RWPE1 (cell line): ENCODE results near the gene PFDN4.
A peak's percentile ranks its signal among the peaks of the same experiment; 100 is the strongest.

ENCODE experiments used
- CTCF ChIA-PET: fragments of 350-600 bp; sonication (Branson Sonifier 250); formaldehyde crosslinking; extraction: SDS; loops from one replicate; lab custom pipeline; 2021; lab: Yijun Ruan, JAX
- POLR2A ChIA-PET: fragments of 400-600 bp; formaldehyde crosslinking; extraction: SDS; loops from one replicate; lab custom pipeline; 2020; ENCODE audit warnings: antibody characterized with exemption; ENCODE audit not compliant: low non-redundant PET; lab: Yijun Ruan, JAX
- DNase-seq: peaks from one replicate; pipeline ENCODE4 v3.0.0; 2012; ENCODE audit warnings: low spot score
- H3K27ac ChIP-seq: fragments of 450-650 bp; 2 replicates; pipeline ENCODE4 v1.5.1; 2017
- TF ChIP-seq, protein P1 (sequence below): fragments of 450-650 bp; conservative IDR thresholded peaks from 2 replicates; pipeline ENCODE4 v1.5.1; 2017; ENCODE audit warnings: low read depth, mild to moderate bottlenecking

PFDN4 gene

DNA sequence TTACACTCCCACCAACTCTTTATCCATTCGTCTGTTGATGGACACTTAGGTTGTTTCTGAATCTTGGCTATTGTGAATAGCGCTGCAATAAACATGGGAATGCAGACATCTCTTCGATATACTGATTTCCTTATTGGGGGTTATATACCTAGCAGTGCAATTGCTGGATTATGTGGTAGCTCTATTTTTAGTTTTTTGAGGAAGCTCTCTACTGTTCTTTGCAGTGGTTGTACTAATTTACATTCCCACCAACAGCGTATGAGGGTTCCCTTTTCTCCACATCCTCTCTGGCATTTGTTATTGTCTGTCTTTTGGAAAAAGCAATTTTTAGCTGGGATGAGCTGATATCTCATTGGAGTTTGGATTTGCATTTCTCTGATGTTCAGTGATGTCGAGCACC lies 4.6 kb upstream of the PFDN4 start:
- CTCF ChIA-PET = interaction anchor here (0.6 to 0.9 kb wide), 2 partner anchors 100 to 106 kb away, joined by 3 to 5 read pairs; no protein-coding TSS in a partner anchor
- TF ChIP-seq, protein P1, sequence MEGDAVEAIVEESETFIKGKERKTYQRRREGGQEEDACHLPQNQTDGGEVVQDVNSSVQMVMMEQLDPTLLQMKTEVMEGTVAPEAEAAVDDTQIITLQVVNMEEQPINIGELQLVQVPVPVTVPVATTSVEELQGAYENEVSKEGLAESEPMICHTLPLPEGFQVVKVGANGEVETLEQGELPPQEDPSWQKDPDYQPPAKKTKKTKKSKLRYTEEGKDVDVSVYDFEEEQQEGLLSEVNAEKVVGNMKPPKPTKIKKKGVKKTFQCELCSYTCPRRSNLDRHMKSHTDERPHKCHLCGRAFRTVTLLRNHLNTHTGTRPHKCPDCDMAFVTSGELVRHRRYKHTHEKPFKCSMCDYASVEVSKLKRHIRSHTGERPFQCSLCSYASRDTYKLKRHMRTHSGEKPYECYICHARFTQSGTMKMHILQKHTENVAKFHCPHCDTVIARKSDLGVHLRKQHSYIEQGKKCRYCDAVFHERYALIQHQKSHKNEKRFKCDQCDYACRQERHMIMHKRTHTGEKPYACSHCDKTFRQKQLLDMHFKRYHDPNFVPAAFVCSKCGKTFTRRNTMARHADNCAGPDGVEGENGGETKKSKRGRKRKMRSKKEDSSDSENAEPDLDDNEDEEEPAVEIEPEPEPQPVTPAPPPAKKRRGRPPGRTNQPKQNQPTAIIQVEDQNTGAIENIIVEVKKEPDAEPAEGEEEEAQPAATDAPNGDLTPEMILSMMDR = no peak
- no peak overlapping the region for H3K27ac ChIP-seq
- POLR2A ChIA-PET = no interaction called here
- DNase-seq = no peak

DNA sequence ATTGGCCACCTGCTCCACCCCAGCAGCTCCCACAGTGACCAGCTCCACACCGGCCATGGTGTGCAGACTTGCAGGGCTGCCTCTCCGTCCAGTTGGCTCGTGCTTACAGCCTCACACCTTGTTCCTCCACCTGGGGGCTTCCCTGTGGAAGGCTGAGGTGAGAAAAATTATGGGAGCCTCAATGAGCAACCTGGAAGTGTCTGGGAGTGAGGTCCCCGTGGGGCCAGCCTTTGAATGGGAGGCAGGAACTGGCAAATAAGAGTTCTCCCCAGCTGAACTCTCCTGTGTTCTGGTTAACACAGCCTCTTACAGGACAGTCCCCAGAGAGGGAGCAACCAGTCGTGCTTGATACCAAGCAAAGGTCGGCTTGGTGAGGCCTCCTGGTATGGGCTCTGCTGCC lies 3.8 kb upstream of the PFDN4 start:
- TF ChIP-seq, protein P1 = no peak
- H3K27ac ChIP-seq = no peak overlapping the region
- ChIA-PET CTCF (interaction anchor here (0.9 kb wide), 1 partner anchor 107 kb away, joined by 5 read pairs; no protein-coding TSS in a partner anchor), POLR2A (no interaction called here)
- no peak for DNase-seq

DNA sequence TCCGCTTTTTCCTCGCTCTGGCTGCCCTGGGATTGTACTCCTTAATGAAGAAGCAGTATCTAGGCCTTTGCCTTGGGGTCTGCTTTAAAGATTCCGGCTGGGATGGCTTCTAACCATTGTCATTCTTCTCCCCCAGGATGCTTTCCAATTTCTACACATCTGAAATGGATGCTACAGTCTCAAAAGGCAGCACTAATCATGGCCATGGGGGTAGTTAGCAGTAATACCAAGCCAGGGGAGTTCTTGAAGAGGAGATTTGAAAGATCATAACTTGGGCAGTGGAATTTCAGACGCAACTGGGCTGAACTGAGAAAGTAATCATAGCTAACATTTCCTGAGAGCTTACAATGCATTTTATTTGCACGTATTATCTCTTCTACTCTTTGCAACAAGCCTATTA lies 3.4 kb upstream of the PFDN4 start:
- no peak overlapping the region for H3K27ac ChIP-seq
- TF ChIP-seq, protein P1 = no peak
- ChIA-PET CTCF (no interaction called here), POLR2A (no interaction called here)
- no peak for DNase-seq

DNA sequence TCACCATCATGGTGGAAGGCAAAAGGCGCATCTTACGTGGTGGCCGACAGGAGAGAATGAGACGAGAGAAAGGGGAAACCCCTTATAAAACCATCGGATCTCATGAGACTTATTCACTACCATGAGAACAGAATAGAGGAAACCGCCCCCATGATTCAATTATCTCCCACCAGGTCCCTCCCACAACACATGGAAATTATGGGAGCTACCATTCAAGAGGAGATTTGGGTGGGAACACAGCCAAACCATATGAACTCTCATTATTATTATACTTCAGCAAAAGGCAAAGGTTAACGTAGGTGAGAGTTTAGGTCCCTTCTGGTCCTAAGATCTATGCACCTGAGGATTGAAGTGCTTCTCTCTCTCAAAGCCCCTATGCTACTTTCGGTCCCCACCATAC lies 2.4 kb upstream of the PFDN4 start:
- CTCF ChIA-PET = interaction anchor here (0.6 kb wide), 1 partner anchor 442 kb away, joined by 8 read pairs; no protein-coding TSS in a partner anchor
- no peak for DNase-seq
- TF ChIP-seq, protein P1 = no peak
- no peak overlapping the region for H3K27ac ChIP-seq
- POLR2A ChIA-PET = no interaction called here

DNA sequence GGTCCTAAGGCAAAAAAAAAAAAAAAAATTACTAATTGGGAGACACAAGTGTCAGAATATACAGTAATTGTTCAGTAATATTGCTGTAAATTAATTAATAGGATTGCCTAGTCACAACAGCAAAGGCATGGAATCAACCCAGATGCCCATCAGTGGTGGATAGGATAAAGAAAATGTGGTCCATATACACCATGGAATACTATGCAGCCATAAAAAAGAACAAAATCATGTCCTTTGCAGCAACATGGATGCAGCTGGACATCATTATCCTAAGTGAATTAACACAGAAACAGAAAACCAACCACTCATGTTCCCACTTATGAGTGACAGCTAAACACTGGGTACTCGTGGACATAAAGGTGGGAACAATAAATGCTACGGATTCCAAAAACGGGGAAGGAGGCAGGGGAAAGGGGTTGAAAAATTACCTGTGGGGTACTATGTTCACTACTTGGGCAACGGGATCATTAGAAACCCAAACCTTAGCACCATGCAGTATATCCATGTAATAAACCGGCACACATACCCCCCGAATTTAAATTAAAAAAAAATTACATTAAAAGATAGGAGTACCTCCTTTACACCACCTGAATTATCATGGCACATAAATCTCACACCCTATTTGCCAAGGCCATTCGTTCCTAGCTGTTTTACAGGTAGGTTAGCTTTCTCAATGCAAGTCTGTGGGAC lies 689 bp upstream of the PFDN4 start:
- TF ChIP-seq, protein P1 = no peak
- H3K27ac ChIP-seq = peak overlapping the region; percentile 85
- no peak for DNase-seq
- ChIA-PET POLR2A (interaction anchor here (1.1 to 1.4 kb wide), 2 partner anchors 11 to 110 kb away, joined by 4 to 5 read pairs; no protein-coding TSS in a partner anchor), CTCF (interaction anchor here (0.6 to 2.5 kb wide), 14 partner anchors 8 to 991 kb away, joined by 3 to 15 read pairs (median 4); no protein-coding TSS in a partner anchor)

DNA sequence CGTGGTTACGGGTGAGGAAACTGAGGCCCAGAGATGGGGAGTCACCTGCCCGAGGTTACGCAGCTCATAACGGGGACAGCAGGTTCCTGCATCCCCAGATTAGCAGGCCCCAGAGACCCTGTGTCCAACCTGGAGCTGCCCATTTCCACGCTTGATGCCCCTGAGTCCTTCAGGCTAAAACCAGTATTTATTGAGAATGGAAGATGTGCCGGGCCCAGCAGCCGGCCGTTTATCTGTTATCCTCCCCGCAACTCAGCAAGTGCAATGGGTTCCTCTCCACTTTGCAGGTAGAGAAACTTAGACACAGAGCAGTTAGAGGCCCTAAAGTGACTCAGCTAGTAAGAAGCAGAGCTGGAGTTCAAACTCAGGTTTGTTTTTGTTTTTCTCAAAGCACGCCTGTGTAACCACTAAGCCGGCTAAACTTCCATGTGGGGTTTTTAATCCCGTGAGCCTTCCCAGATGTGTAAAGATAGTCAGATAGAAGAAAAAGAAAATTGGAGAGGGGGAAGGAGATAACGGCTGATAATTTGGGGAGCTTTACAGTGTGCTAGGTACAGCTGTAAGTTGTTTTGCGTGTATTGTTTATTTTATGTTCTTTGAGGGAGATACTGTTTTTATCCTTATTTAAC lies 775 bp downstream of the PFDN4 start:
- ChIA-PET CTCF (interaction anchor here (0.5 to 2.5 kb wide), 16 partner anchors 10 to 1587 kb away, joined by 3 to 15 read pairs (median 4); no protein-coding TSS in a partner anchor), POLR2A (interaction anchor here (1.4 kb wide), 1 partner anchor 10 kb away, joined by 4 read pairs; no protein-coding TSS in a partner anchor)
- TF ChIP-seq, protein P1 = no peak
- peak overlapping the region; percentile 85 for H3K27ac ChIP-seq
- DNase-seq = peak; percentile 55
